GM19238 (cell line): ENCODE measurements around the gene TNNT1.
"Not testable (repeated sequence)": the region's sequence is repeated elsewhere in the genome, so short reads cannot be mapped to it uniquely, and the experiment has no call there.

Source experiments
- DNase-seq: peaks from one replicate; pipeline ENCODE4 v3.0.0; 2011; ENCODE audit warnings: low spot score; ENCODE audit not compliant: insufficient read length

The TNNT1 gene

GRCh38 chr19:55112777-55113569 lies 36.0 kb downstream of the TNNT1 start:
- DNase-seq: no peak

GRCh38 chr19:55112246-55112776 lies 36.7 kb downstream of the TNNT1 start:
- no peak for DNase-seq

GRCh38 chr19:55111238-55111831 lies 37.7 kb downstream of the TNNT1 start:
- DNase-seq: no peak

DNA sequence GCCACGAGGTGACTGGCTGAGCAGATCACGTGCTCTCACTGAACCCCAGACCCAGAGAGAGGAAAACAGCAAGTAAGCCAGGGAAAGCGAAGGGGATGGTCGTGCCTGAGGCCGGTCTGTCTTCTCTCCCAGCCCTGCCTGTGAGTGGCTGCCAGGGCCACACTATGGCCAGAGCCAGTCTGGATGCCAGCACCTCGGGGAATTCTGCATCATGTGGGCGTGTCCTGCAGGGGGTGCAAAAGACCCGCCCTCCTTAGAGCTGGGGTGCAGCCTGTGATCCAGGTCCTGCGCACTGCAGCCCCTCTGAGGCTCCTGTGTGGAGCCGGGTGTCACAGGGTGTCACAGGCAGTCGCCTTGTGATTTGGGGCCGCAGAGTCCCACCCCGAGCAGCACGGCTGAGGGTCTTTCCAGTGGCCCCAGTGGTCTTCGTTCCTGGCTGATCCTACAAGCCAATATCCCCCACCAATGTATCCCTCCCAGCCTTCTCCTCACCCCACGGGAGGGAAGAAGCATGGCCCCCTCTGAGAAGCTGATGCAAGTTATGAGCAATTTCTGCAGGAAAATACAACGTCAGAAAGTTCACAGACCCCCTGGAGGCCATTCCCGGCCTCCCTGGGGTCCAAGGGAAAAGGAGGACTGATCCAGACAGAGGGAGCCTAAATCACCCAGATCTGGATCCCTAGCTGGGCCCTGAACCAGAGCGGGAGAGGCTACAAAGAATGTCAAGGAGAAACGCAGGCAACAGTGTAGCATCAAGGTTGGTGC lies 39.3 kb downstream of the TNNT1 start:
- DNase-seq: no peak

GRCh38 chr19:55107252-55107651 lies 41.8 kb downstream of the TNNT1 start:
- DNase-seq: not testable (repeated sequence)

DNA sequence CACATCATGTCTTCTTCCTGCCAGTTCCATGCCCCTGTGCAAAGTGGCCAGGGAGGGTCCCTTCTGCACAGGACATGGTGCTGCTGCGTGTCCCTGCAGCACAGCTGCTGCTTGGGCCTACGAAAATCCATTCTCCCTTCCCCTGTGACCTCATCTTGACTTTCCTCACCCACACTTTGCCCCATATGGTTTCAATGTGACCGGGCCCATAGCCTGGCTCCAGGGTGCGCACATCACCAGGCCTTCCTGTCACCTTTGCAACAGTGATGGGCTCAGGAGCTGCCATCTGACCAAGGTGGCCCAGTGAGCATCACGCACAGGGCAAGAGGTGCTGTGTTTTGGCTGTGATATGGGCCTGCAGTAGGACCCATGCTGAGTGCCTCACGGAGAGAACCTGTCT lies 42.4 kb downstream of the TNNT1 start:
- DNase-seq: no peak

DNA sequence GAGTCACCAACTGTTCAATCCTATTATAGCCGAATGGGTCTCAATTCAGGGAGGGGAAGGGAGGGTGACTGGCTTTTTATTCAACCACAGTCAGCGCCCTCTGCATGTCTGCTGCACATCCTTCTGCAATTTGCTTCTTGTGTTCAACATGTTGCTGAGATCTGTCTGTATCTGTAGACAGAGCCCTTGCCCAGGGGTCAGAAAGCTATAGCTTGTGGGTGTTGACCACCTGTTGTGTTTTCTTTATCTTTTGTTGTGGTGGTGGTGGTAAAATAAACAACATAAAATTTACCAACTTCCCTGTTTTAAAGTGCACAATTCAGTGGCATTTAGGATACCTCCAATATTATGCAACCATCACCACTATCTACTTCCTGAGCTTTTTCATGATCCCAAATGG lies 43.8 kb downstream of the TNNT1 start:
- DNase-seq: no peak

- DNase-seq: no peak
Observed at GRCh38 chr19:55103190-55103589, 45.8 kb downstream of the TNNT1 start.

DNA sequence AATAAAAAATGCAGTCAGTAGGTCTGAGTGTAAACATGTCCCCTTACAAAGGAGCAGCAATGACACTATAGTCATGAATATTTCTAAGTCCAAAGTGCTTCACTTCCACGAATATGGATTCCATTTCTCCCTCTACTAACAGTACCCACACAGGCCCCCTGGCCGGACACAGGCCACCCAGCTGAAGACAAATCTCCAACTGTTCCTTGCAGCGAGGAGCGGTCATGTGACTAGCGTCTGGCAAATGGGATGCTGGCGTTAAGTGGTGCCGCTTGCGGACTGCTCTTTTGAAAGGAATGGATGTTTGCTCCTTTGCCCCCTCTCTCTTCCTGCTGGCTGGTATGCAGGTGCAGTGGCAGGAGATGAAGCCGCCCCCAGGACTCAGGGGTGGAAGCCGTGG lies 47.7 kb downstream of the TNNT1 start:
- no peak for DNase-seq

GRCh38 chr19:55099557-55100506 lies 49.2 kb downstream of the TNNT1 start:
- no peak for DNase-seq

GRCh38 chr19:55098716-55099556 lies 50.1 kb downstream of the TNNT1 start:
- DNase-seq: no peak

- DNase-seq: no peak
Observed at GRCh38 chr19:55097864-55098715, 50.9 kb downstream of the TNNT1 start.

DNA sequence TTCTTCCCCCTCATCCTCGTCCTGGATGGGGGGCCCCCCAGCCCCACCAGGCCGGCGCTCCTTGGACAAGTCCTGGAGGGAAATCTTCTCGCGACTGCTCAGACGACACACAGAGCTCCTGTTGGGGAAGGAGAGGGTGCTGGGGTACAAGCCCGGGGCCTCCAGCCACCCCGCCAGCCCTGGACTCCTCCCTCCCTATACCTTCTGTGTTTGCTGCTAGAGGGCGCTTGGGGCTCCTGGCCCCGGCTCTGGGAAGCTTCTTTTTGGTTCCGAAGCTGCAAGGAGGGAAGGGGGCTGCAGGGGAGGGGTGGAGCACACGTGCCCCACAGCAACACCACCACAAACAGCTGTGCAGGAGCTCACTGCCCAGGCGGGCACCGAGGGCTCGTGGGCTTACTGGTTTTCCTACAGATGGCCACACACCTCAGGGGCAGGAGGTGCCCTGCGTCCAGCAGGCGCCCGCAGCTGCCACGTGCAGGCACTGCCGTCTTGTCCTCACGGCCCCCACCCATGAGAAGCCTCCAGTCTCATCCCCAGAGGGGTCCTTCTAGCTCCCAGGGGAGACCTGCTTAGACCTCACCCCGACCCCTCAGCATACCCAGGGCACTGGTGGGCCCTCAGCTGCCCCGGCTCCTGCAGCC lies 52.8 kb downstream of the TNNT1 start:
- no peak for DNase-seq

DNA sequence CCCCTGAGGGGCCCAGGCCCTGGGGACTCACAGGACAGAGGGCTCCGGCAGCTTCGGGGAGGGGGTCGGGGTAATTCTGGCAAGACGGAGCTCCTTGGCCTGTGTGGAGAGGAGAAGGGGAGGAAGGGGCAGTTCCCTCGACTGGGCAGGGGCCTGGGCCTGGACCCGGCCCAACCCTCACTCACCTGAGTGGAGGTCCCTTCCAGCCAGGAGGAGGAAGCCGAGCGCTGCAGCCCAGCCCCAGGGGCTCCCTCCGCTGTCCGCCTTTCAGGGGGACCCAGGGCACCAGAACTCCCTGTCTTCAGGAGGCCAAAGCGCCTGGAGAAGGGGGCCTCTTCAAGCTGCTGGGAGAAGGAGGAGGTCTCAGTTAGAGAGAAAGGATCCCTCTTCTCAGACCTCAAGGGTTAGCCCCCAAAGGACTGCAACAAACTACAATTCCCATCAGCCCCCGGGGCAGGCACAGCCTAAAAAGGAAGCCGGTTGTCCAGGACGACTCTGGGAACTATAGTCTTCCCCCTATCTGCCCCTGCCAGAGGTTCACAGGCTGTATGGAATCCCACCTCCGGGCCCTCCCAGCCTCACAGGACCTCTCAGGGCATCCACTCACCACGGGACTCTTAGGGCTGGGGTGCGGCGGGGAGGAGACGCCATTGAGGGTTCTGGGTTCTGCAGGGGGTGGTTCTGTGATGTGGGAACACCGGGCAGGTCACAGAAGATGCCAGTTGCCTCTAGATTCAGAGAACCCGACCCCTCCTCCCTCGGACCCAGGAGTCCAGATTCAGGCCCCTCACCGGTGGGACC lies 53.5 kb downstream of the TNNT1 start:
- DNase-seq: no peak

GRCh38 chr19:55094456-55095259 lies 54.3 kb downstream of the TNNT1 start:
- no peak for DNase-seq

- no peak for DNase-seq
Observed at GRCh38 chr19:55092423-55093318, 56.3 kb downstream of the TNNT1 start.
